Astrocyte (in vitro differentiated cells and primary cell): Measurements from ENCODE around the gene CH25H. TPM values are rescaled to one million over a fixed set of nuclear protein-coding genes. Genes with fewer than 3 reads are reported as not detected.
"Not testable (repeated sequence)": the region's sequence is repeated elsewhere in the genome, so short reads cannot be mapped to it uniquely, and the experiment has no call there.

ENCODE experiments used
- DNase-seq: peaks from one replicate; pipeline ENCODE4 v3.0.0-alpha.2; 2010; ENCODE audit warnings: low read depth
- FAIRE-seq: peaks from 2 replicates; lab custom pipeline; 2011; peaks lifted over from hg19 to GRCh38; lab: Jason Lieb, UNC
- H2AFZ ChIP-seq: 2 replicates; pipeline ENCODE4 v1.6.0; 2012; ENCODE audit warnings: low read depth, low read length, inconsistent platforms
- H3K27ac ChIP-seq: 2 replicates; pipeline ENCODE4 v1.5.1; 2011; ENCODE audit warnings: low read depth, low read length, inconsistent platforms
- H3K27me3 ChIP-seq: 2 replicates; pipeline ENCODE4 v1.6.0; 2011; ENCODE audit warnings: low read length, inconsistent platforms; ENCODE audit not compliant: insufficient read depth
- H3K36me3 ChIP-seq: 2 replicates; pipeline ENCODE4 v1.5.1; 2011; ENCODE audit warnings: low read length, inconsistent platforms; ENCODE audit not compliant: insufficient read depth
- H3K4me1 ChIP-seq: 2 replicates; pipeline ENCODE4 v1.5.1; 2011; ENCODE audit warnings: low read length, inconsistent platforms; ENCODE audit not compliant: insufficient read depth
- H3K4me2 ChIP-seq: 2 replicates; pipeline ENCODE4 v1.6.0; 2012; ENCODE audit warnings: low read length, inconsistent platforms
- H3K4me3 ChIP-seq: 2 replicates; pipeline ENCODE4 v1.5.1; 2011; ENCODE audit warnings: low read depth, mild to moderate bottlenecking, low read length, inconsistent platforms; ENCODE audit not compliant: insufficient read depth
- H3K79me2 ChIP-seq: 2 replicates; pipeline ENCODE4 v1.6.0; 2012; ENCODE audit warnings: mild to moderate bottlenecking, low read length, inconsistent platforms; ENCODE audit not compliant: insufficient read depth
- H3K9ac ChIP-seq: 2 replicates; pipeline ENCODE4 v1.6.0; 2012; ENCODE audit warnings: mild to moderate bottlenecking, low read length, inconsistent platforms
- H3K9me3 ChIP-seq: 2 replicates; pipeline ENCODE4 v1.5.1; 2012; ENCODE audit warnings: low read depth, mild to moderate bottlenecking, low read length, inconsistent platforms; ENCODE audit not compliant: insufficient read depth
- H4K20me1 ChIP-seq: 2 replicates; pipeline ENCODE4 v1.6.0; 2012; ENCODE audit warnings: low read length, inconsistent platforms; ENCODE audit not compliant: insufficient read depth
- H3K27ac Mint-ChIP-seq: one replicate; pipeline ENCODE4 v1.8.0; 2021; ENCODE audit warnings: mild to moderate bottlenecking, mixed read lengths; ENCODE audit not compliant: unreplicated experiment
- H3K27me3 Mint-ChIP-seq: one replicate; pipeline ENCODE4 v1.8.0; 2021; ENCODE audit warnings: low read depth, mixed read lengths; ENCODE audit not compliant: unreplicated experiment
- H3K36me3 Mint-ChIP-seq: one replicate; pipeline ENCODE4 v1.8.0; 2021; ENCODE audit warnings: low read depth, mixed read lengths; ENCODE audit not compliant: unreplicated experiment
- H3K4me1 Mint-ChIP-seq: one replicate; pipeline ENCODE4 v1.8.0; 2021; ENCODE audit warnings: low read depth, mixed read lengths; ENCODE audit not compliant: unreplicated experiment
- H3K4me3 Mint-ChIP-seq: one replicate; pipeline ENCODE4 v1.8.0; 2021; ENCODE audit warnings: mild to moderate bottlenecking, moderate library complexity, mixed read lengths; ENCODE audit not compliant: unreplicated experiment
- H3K9me3 Mint-ChIP-seq: one replicate; pipeline ENCODE4 v1.8.0; 2021; ENCODE audit warnings: mild to moderate bottlenecking, mixed read lengths; ENCODE audit not compliant: unreplicated experiment
- CTCF ChIP-seq: IDR thresholded peaks from 2 replicates; pipeline ENCODE4 v1.5.1; 2011; ENCODE audit warnings: low read depth, mild to moderate bottlenecking, inconsistent platforms, low read length, moderate library complexity; ENCODE audit not compliant: insufficient read depth
- EZH2 ChIP-seq: IDR thresholded peaks from 2 replicates; pipeline ENCODE4 v1.6.1; 2012; ENCODE audit warnings: mild to moderate bottlenecking, low read length, inconsistent platforms; ENCODE audit not compliant: insufficient read depth
- total RNA-seq: library from RNA; stranded (reverse); gene quantifications from 2 replicates; pipeline ENCODE4 v1.2.1, GENCODE V29; 2021

Gene CH25H
- total RNA-seq, 1 donor from 2014 or later: 0.34 TPM

- peaks cover 2% of the 10 kb centered on the region for H3K4me1 ChIP-seq
- Mint-ChIP-seq H3K9me3 (no peaks in the 10 kb centered on the region), H3K27ac (no peak overlapping the region), H3K36me3 (no peaks in the 10 kb centered on the region), H3K27me3 (peaks cover 11% of the 10 kb centered on the region), H3K4me3 (no peak overlapping the region), H3K4me1 (no peaks in the 10 kb centered on the region)
- DNase-seq: no peak
- H3K27ac ChIP-seq: no peak overlapping the region
- peaks cover 28% of the 10 kb centered on the region for H3K27me3 ChIP-seq
- no peak overlapping the region for H2AFZ ChIP-seq
- H3K4me2 ChIP-seq: no peak overlapping the region
- H3K9me3 ChIP-seq: no peaks in the 10 kb centered on the region
- H3K36me3 ChIP-seq: no peaks in the 10 kb centered on the region
- no peak for FAIRE-seq
- H3K9ac ChIP-seq: no peak overlapping the region
- H4K20me1 ChIP-seq: no peaks in the 10 kb centered on the region
- H3K4me3 ChIP-seq: no peak overlapping the region
- no peak for TF ChIP-seq CTCF
- TF ChIP-seq EZH2: no peak
- no peaks in the 10 kb centered on the region for H3K79me2 ChIP-seq
These were observed 5.6 kb downstream of the CH25H start for GRCh38 chr10:89201345-89202032.

- Mint-ChIP-seq H3K4me1 (no peaks in the 10 kb centered on the region), H3K9me3 (no peaks in the 10 kb centered on the region), H3K4me3 (no peak overlapping the region), H3K27me3 (peaks cover 11% of the 10 kb centered on the region), H3K36me3 (no peaks in the 10 kb centered on the region), H3K27ac (no peak overlapping the region)
- no peaks in the 10 kb centered on the region for H3K79me2 ChIP-seq
- H3K36me3 ChIP-seq: no peaks in the 10 kb centered on the region
- H3K4me2 ChIP-seq: no peak overlapping the region
- H3K4me1 ChIP-seq: no peaks in the 10 kb centered on the region
- FAIRE-seq (no peak), DNase-seq (no peak)
- no peak overlapping the region for H3K27ac ChIP-seq
- no peak overlapping the region for H3K4me3 ChIP-seq
- H3K9me3 ChIP-seq: no peaks in the 10 kb centered on the region
- no peak overlapping the region for H2AFZ ChIP-seq
- H3K9ac ChIP-seq: no peak overlapping the region
- H4K20me1 ChIP-seq: no peaks in the 10 kb centered on the region
- no peak for TF ChIP-seq CTCF
- no peak for TF ChIP-seq EZH2
- H3K27me3 ChIP-seq: peaks cover 2% of the 10 kb centered on the region
These were observed 9.6 kb downstream of the CH25H start for GRCh38 chr10:89197473-89197872.

- H3K4me3 Mint-ChIP-seq, H3K27me3 ChIP-seq, H3K36me3 ChIP-seq, DNase-seq, H3K36me3 Mint-ChIP-seq, H3K79me2 ChIP-seq, H3K4me3 ChIP-seq, H3K9me3 Mint-ChIP-seq, H4K20me1 ChIP-seq, H3K9me3 ChIP-seq, H3K27ac Mint-ChIP-seq, H3K9ac ChIP-seq, H3K27ac ChIP-seq, H3K4me1 ChIP-seq, H3K4me2 ChIP-seq, H3K27me3 Mint-ChIP-seq, H2AFZ ChIP-seq, H3K4me1 Mint-ChIP-seq, FAIRE-seq: not testable (repeated sequence)
These were observed 15.8 kb downstream of the CH25H start for GRCh38 chr10:89191301-89191700.
